ENCODE data around the gene ARHGAP32.
"Not testable (repeated sequence)": the region's sequence is repeated elsewhere in the genome, so short reads cannot be mapped to it uniquely, and the experiment has no call there.

DNA sequence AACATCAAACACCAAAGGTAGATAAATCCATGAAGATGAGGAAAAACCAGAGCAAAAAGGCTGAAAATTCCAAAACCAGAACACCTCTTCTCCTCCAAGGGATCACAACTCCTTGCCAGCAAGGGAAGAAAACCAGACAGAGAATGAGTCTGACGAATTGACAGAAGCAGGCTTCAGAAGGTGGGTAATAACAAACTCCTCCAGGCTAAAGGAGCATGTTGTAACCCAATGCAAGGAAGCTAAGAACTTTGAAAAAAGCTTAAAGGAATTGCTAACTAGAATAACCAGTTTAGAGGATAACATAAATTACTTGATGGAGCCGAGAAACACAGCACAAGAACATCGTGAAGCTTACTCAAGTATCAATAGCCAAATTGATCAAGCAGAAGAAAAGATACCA lies 35.0 kb downstream of the ARHGAP32 start:
- not testable (repeated sequence) for TF ChIP-seq EZH2 (IDR thresholded peaks at IDR 0.05; ENCODE audit: insufficient read depth, poor library complexity, severe bottlenecking); EZH2phosphoT487 (IDR thresholded peaks at IDR 0.05; ENCODE audit: insufficient read depth, low read depth)
